ENCODE data around the gene DYNC1H1. TPM values are rescaled to one million over a fixed set of nuclear protein-coding genes. Genes with fewer than 3 reads are reported as not detected.

DYNC1H1 gene
- total RNA-seq, 4 donors from 2014 or later: 486 to 737 (median 718) TPM

DNA sequence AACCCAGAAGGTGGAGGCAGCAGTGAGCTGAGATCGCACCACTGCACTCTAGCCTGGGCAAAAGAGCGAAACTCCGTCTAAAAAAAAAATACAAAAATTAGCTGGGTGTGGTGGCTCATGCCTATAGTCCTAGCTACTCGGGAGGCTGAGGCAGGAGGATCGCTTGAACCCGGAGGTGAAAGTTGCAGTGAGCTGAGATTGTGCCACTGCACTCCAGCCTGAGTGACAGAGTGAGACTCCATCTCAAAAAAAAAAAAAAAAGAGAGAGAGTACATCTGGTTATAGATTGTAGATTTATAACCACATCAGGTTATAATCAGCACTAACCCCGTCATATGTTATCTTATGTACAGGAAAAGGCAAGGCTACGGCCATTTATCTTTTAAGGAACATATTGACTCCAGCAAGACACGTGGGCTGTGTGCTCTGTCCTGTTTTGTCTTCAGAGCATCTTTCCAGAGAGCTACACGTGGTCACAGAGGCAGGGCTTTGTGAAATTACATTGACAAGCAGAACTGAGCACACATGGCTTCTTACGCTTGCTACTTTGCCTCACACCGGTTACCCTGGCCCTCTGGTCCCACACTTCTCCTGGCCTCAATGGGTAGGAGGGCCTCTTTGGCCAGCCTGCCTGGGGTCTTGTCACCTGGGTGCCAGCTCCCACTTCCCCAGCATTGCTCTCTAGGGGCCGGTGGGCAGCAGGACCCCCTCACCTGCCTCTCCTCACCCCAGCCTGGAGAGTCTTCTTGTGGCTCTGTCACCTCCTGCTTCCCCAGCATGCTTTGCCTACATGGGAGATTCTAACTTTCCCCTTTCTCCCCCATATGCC lies 6.8 kb upstream of the DYNC1H1 start:
- no peak for DNase-seq
- no peaks in the 10 kb centered on the region for H3K27me3 ChIP-seq
- H3K4me1 ChIP-seq: peaks cover 3 to 4% of the 10 kb centered on the region in 2 donors
- no peaks in the 10 kb centered on the region for H3K9me3 ChIP-seq
- TF ChIP-seq, protein P1, sequence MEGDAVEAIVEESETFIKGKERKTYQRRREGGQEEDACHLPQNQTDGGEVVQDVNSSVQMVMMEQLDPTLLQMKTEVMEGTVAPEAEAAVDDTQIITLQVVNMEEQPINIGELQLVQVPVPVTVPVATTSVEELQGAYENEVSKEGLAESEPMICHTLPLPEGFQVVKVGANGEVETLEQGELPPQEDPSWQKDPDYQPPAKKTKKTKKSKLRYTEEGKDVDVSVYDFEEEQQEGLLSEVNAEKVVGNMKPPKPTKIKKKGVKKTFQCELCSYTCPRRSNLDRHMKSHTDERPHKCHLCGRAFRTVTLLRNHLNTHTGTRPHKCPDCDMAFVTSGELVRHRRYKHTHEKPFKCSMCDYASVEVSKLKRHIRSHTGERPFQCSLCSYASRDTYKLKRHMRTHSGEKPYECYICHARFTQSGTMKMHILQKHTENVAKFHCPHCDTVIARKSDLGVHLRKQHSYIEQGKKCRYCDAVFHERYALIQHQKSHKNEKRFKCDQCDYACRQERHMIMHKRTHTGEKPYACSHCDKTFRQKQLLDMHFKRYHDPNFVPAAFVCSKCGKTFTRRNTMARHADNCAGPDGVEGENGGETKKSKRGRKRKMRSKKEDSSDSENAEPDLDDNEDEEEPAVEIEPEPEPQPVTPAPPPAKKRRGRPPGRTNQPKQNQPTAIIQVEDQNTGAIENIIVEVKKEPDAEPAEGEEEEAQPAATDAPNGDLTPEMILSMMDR (IDR thresholded peaks at IDR 0.05 in 4 of 5, conservative IDR thresholded peaks at IDR 0.05 in 1 of 5): no peak
- TF ChIP-seq POLR2A (IDR thresholded peaks at IDR 0.05): no peak
- intact Hi-C loops (cut with DNase I; ENCODE audit: low total_unique reads) (no loop called here), in situ Hi-C loops (cut with MboI; ENCODE audit: low sequenced_read_pairs in 4 of 4) (loop anchor here in 1 of 4 donors (25.0 kb wide), 1 partner anchor 195 kb away; the partner anchor contains the start of gene PPP2R5C)
- H3K4me3 ChIP-seq: no peak overlapping the region
- H3K36me3 ChIP-seq: no peaks in the 10 kb centered on the region
- no peak for ATAC-seq
- H3K27ac ChIP-seq: no peak overlapping the region

DNA sequence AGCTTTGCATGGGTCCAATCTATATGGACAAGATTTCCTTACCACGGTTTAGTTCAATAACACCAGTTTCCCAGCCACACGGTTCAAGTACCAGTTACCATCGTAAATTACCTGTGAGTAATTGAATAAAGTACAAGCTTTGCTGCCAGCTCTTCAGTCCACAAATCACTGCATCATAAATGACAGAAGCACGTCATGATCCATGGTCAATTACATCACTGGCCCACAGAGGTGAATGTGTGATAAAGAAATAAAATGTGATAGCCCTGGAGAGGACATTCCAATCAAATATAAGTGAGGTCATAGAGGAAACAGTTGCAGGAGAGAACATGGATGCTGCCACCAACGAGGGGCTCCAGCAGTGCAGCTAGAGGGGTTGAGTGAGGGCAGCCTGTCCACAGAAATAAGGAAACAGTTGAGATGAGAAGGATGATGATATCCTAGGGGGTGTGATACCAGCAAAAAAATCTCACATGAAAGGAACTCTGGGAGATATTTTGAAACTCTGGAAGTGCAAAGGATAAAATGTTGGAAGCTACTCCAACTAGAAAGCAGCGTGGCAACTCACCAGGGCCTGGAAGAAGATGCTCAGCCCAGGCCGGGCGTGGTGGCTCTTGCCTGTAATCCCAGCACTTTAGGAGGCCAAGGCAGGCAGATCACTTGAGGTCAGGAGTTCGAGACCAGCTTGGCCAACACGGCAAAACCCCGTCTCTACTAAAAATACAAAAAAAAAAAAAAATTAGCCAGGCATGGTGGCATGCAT lies 5.8 kb upstream of the DYNC1H1 start:
- intact Hi-C loops (cut with DNase I; ENCODE audit: low total_unique reads): no loop called here
- H3K4me1 ChIP-seq: peaks cover 4 to 5% of the 10 kb centered on the region in 2 donors
- ATAC-seq (no peak), DNase-seq (no peak)
- no peaks in the 10 kb centered on the region for H3K27me3 ChIP-seq
- no peak overlapping the region for H3K27ac ChIP-seq
- in situ Hi-C loops (cut with MboI; ENCODE audit: low sequenced_read_pairs in 4 of 4): loop anchor here in 1 of 4 donors (25.0 kb wide), 1 partner anchor 196 kb away; the partner anchor contains the start of gene PPP2R5C
- TF ChIP-seq, protein P1 (IDR thresholded peaks at IDR 0.05 in 4 of 5, conservative IDR thresholded peaks at IDR 0.05 in 1 of 5): no peak
- no peak for TF ChIP-seq POLR2A (IDR thresholded peaks at IDR 0.05)
- no peaks in the 10 kb centered on the region for H3K36me3 ChIP-seq
- H3K9me3 ChIP-seq: no peaks in the 10 kb centered on the region
- H3K4me3 ChIP-seq: no peak overlapping the region

DNA sequence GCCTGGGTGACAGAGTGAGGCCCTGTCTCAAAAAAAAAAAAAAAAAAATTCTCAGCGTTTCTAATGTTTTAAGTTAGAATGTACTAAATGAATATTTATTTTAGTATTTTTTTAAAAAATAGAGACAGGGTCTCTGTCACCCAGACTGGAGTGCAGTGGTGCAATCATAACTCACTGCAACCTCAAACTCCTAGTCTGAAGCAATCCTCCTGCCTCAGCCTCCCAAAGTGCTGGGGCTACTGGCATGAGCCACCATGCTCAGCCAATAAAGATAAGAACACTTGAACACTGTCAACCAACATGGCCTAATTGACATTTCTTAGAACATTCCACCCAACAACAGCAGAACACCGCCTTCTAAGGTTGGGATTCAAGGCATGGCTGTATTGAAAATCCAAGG lies 5.1 kb upstream of the DYNC1H1 start:
- Histone ChIP-seq H3K27me3 (no peaks in the 10 kb centered on the region), H3K27ac (no peak overlapping the region), H3K9me3 (no peaks in the 10 kb centered on the region), H3K4me1 (peaks cover 8 to 10% of the 10 kb centered on the region in 2 donors), H3K4me3 (no peak overlapping the region), H3K36me3 (no peaks in the 10 kb centered on the region)
- intact Hi-C loops (cut with DNase I; ENCODE audit: low total_unique reads) (no loop called here), in situ Hi-C loops (cut with MboI; ENCODE audit: low sequenced_read_pairs in 4 of 4) (loop anchor here in 1 of 4 donors (25.0 kb wide), 1 partner anchor 197 kb away; the partner anchor contains the start of gene PPP2R5C)
- no peak for ATAC-seq
- no peak for TF ChIP-seq POLR2A (IDR thresholded peaks at IDR 0.05)
- TF ChIP-seq, protein P1 (IDR thresholded peaks at IDR 0.05 in 4 of 5, conservative IDR thresholded peaks at IDR 0.05 in 1 of 5): no peak
- no peak for DNase-seq

DNA sequence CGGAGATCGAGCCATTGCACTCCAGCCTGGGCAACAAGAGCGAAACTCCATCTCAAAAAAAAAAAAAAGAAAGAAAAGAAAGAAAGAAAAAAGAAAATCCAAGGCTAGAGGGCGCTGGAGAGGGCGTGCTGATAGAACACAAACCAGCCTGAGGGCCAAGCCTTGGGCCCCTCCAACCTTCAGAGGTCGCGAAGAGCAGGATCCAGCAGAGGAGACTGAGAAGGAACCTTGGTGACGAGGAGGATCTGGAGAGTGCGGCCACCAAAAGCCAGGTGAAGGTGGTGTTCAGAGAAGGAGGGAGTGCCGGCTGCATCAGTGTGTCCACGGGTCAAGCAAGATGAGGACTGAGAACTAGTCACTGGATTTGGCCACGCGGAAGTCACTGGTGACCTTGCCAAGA lies 4.1 kb upstream of the DYNC1H1 start:
- no peak for TF ChIP-seq POLR2A (IDR thresholded peaks at IDR 0.05)
- TF ChIP-seq, protein P1 (IDR thresholded peaks at IDR 0.05 in 4 of 5, conservative IDR thresholded peaks at IDR 0.05 in 1 of 5): no peak
- no peaks in the 10 kb centered on the region for H3K27me3 ChIP-seq
- no peak overlapping the region for H3K27ac ChIP-seq
- no peaks in the 10 kb centered on the region for H3K36me3 ChIP-seq
- peaks cover 8 to 10% of the 10 kb centered on the region in 2 donors for H3K4me1 ChIP-seq
- in situ Hi-C loops (cut with MboI; ENCODE audit: low sequenced_read_pairs in 4 of 4) (loop anchor here in 3 of 4 donors (5.0 to 25.0 kb wide), 4 partner anchors 135 to 355 kb away; partner anchors contain the start of genes ZNF839 (in 2 of the 3) and PPP2R5C (in 1 of the 3)), intact Hi-C loops (cut with DNase I; ENCODE audit: low total_unique reads) (loop anchor here (1.0 to 10.0 kb wide), 6 partner anchors 32 to 555 kb away; partner anchors contain the start of genes PPP2R5C and ZNF839)
- no peak overlapping the region for H3K4me3 ChIP-seq
- no peak for ATAC-seq
- no peak for DNase-seq
- no peaks in the 10 kb centered on the region for H3K9me3 ChIP-seq
